Upper lobe of left lung (tissue), 6 donors: Measurements from ENCODE around the gene HNF1A. TPM values are rescaled to one million over a fixed set of nuclear protein-coding genes. Genes with fewer than 3 reads are reported as not detected.

Experiments
- ATAC-seq, 2 donors: fragments of 200-7000 bp; cut with Tn5 transposase; one replicate each; pipeline ENCODE4 v1.9.1; 2022; ENCODE audit warnings: mild to moderate bottlenecking in 2 of 2, moderate library complexity in 2 of 2; ENCODE audit not compliant: low FRiP score in 2 of 2
- DNase-seq, 2 donors: peaks; one replicate each; pipeline ENCODE4 v3.0.0-alpha.2; 2019 to 2020
- H3K27ac ChIP-seq, 4 donors: fragments of 200-600 bp; sonication (generic); one replicate each; pipeline ENCODE4 v1.5.1; 2016 to 2019
- H3K27me3 ChIP-seq, 4 donors: fragments of 200-600 bp; sonication (generic); one replicate each; pipeline ENCODE4 v1.5.1; 2017 to 2019
- H3K36me3 ChIP-seq, 4 donors: fragments of 200-600 bp; sonication (generic); one replicate each; pipeline ENCODE4 v1.5.1; 2016 to 2019
- H3K4me1 ChIP-seq, 4 donors: fragments of 200-600 bp; sonication (generic); one replicate each; pipeline ENCODE4 v1.5.1; 2018 to 2019
- H3K4me3 ChIP-seq, 4 donors: fragments of 200-600 bp; sonication (generic); one replicate each; pipeline ENCODE4 v1.5.1; 2017 to 2019; ENCODE audit warnings: mild to moderate bottlenecking in 2 of 4, moderate library complexity in 1 of 4
- H3K9me3 ChIP-seq, 4 donors: fragments of 200-600 bp; sonication (generic); one replicate each; pipeline ENCODE4 v1.5.1; 2018 to 2019
- EP300 ChIP-seq, 4 donors: sonication (generic); formaldehyde crosslinking; IDR thresholded peaks; one replicate each; pipeline ENCODE4 v1.5.1; 2017; ENCODE audit warnings: antibody characterized with exemption in 4 of 4, control low read depth in 2 of 4
- POLR2A ChIP-seq, 4 donors: fragments of 450-650 bp; IDR thresholded peaks; one replicate each; pipeline ENCODE4 v1.5.1; 2016 to 2017; ENCODE audit warnings: antibody characterized with exemption in 4 of 4, mild to moderate bottlenecking in 2 of 4
- POLR2AphosphoS5 ChIP-seq, 2 donors: sonication (generic); formaldehyde crosslinking; IDR thresholded peaks; one replicate each; pipeline ENCODE4 v1.5.1; 2017; ENCODE audit warnings: antibody characterized with exemption in 2 of 2
- WGBS, 2 donors: methylation state at CpG; one replicate each; pipeline ENCODE4 v1.1.5; 2017 to 2018; 5-methylcytosine and 5-hydroxymethylcytosine counted together
- total RNA-seq, 6 donors: library from RNA; depleted of rRNA in 4 of 6; stranded (reverse); fragments of >200 nt in 4 of 6; gene quantifications; one replicate each; pipeline versions ENCODE4 v1.1.0 to v1.2.1, GENCODE V29; 2016 to 2021
- TF ChIP-seq, protein P1 (sequence below), 6 experiments: fragments of 450-650 bp in 4 of 6; fragments of 200-600 bp in 2 of 6; sonication (generic) in 2 of 6; IDR thresholded peaks; one replicate each; pipeline ENCODE4 v1.5.1; 2016 to 2019; ENCODE audit warnings: antibody characterized with exemption in 6 of 6
- donor health status: DM: no; HTN: no; CAD: no; lungs with moderate emphysema.
- donor health status: DM: no; HTN: yes; CAD: no; lungs with severe emphysema.

The HNF1A gene
- total RNA-seq, 6 donors from 2014 or later = 0.24 to 0.30 TPM; not detected in 4

DNA sequence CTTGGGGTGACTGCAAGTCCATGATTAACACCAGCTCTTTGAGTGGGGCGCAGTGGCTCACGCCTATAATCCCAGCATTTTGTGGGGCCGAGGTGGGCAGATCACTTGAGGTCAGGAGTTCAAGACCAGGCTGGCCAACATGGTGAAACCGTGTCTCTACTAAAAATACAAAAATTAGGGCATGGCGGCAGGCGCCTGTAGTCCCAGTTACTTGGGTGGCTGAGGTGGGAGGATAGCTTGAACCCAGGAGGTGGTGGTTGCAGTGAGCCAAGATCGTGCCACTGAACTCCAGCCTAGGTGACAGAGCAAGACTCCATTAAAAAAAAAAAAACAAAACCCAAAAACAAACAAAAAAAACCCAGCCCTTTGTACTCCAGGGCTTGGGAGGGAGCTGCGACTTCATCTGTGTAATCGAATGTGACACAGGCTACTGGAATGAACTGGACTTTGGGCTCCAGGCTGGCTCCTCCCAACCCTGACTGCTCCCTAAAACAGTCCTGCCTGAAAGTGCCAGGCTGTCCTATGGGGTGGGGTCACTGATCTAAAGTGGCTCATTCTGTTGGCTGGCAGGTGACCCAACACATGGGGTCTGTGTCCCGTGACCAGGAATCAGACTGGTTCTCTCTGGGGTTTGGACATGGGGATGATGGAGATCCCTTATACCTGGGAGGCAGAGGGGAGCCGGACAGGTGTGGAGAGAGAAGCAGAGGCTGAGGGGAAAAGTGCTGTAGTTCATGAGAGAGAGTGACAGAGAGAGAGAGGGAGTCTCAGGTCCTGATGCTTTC is 47.3 kb downstream of the HNF1A start:
- 90 to 95% methylated on average over 11 of the region's 11 CpGs for WGBS, 2 donors
- DNase-seq = no peak

DNA sequence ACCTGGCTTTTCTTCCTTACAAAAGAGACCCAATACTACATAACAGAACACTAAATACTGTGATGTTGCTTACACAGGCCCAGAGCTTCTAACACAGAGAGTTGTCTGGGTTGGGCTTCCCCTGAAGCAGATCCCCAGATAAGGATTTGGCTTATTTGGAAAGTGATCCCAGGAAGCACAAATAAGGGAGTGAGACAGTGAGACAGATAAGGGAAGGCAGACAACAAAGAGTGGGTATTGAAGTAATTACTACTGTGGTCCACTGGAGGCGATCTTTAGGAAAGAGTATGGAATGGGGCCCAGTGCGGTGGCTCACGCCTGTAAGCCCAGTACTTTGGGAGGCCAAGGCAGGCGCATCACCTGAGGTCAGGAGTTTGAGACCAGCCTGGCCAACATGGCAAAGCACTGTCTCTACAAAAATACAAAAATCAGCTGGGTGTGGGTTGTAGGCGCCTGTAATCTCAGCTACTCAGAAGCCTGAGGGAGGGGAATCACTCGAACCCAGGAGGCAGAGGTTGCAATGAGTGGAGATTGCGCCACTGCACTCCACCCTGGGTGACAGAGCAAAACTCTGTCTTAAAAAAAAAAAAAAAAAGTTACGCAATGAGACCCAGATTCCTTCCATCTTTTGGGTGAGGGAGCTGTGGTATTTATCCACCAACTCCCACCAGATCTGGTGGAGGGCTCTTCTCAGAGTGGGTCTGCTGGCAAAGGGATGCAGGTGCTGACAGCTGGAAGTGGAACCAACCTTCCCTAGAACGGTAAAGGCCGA is 48.1 kb downstream of the HNF1A start:
- TF ChIP-seq, protein P1, sequence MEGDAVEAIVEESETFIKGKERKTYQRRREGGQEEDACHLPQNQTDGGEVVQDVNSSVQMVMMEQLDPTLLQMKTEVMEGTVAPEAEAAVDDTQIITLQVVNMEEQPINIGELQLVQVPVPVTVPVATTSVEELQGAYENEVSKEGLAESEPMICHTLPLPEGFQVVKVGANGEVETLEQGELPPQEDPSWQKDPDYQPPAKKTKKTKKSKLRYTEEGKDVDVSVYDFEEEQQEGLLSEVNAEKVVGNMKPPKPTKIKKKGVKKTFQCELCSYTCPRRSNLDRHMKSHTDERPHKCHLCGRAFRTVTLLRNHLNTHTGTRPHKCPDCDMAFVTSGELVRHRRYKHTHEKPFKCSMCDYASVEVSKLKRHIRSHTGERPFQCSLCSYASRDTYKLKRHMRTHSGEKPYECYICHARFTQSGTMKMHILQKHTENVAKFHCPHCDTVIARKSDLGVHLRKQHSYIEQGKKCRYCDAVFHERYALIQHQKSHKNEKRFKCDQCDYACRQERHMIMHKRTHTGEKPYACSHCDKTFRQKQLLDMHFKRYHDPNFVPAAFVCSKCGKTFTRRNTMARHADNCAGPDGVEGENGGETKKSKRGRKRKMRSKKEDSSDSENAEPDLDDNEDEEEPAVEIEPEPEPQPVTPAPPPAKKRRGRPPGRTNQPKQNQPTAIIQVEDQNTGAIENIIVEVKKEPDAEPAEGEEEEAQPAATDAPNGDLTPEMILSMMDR (IDR thresholded peaks at IDR 0.05) = no peak
- Histone ChIP-seq H3K9me3 (no peaks in the 10 kb centered on the region), H3K4me3 (no peak overlapping the region), H3K27ac (no peak overlapping the region), H3K36me3 (no peaks in the 10 kb centered on the region), H3K27me3 (no peaks in the 10 kb centered on the region), H3K4me1 (no peaks in the 10 kb centered on the region)
- WGBS, 2 donors = 79 to 84% methylated on average over 10 of the region's 10 CpGs
- no peak for ATAC-seq
- DNase-seq = peak in 1 of 2 donors; percentile 41

More for the DNA sequence above, 47.3 kb downstream of the HNF1A start:
- Histone ChIP-seq H3K9me3 (no peaks in the 10 kb centered on the region), H3K4me3 (no peak overlapping the region), H3K36me3 (no peaks in the 10 kb centered on the region), H3K27ac (no peak overlapping the region), H3K4me1 (no peaks in the 10 kb centered on the region), H3K27me3 (no peaks in the 10 kb centered on the region)
- TF ChIP-seq POLR2A (IDR thresholded peaks at IDR 0.05) = no peak
- peak in 1 of 2 donors; percentile 17 for ATAC-seq

DNA sequence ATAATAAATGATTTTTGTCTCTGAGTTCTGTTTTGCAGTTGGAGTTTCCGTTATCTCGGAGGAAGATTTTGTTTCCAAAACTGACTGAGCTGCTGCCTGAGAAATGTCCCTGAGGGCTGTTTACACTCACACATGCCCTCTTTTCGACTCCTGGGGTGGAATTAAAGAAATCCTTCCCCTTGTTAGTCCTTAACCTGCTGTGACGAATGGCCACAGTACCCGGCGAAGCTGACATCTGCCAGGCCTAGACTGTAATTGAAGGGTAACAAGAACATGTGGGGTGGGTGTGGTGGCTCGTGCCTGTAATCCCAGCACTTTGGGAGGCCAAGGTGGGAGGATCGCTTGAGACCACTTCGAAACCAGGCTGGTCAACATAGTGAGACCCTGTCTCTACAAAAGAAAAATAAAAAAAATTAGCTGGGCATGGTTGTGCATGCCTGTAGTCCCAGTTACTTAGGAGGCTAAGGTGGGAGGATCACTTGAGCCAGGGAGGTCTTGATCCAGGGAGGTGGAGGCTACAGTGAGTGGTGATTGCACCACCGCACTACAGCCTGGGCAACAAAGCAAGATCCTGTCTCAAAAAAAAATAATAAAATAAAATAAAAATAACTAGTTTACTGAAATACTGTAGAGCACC is 52.4 kb downstream of the HNF1A start:
- TF ChIP-seq POLR2AphosphoS5 (IDR thresholded peaks at IDR 0.05) (no peak), EP300 (IDR thresholded peaks at IDR 0.05) (no peak), POLR2A (IDR thresholded peaks at IDR 0.05) (no peak)
- TF ChIP-seq, protein P1 (IDR thresholded peaks at IDR 0.05) = no peak
- Histone ChIP-seq H3K9me3 (no peaks in the 10 kb centered on the region), H3K4me1 (peaks cover 0 to 5% (median 0%) of the 10 kb centered on the region in 4 donors), H3K4me3 (no peak overlapping the region), H3K27me3 (no peaks in the 10 kb centered on the region), H3K36me3 (no peaks in the 10 kb centered on the region), H3K27ac (no peak overlapping the region)
- DNase-seq = no peak
- WGBS, 2 donors = 77 to 89% methylated on average over 10 of the region's 10 CpGs
- no peak for ATAC-seq

DNA sequence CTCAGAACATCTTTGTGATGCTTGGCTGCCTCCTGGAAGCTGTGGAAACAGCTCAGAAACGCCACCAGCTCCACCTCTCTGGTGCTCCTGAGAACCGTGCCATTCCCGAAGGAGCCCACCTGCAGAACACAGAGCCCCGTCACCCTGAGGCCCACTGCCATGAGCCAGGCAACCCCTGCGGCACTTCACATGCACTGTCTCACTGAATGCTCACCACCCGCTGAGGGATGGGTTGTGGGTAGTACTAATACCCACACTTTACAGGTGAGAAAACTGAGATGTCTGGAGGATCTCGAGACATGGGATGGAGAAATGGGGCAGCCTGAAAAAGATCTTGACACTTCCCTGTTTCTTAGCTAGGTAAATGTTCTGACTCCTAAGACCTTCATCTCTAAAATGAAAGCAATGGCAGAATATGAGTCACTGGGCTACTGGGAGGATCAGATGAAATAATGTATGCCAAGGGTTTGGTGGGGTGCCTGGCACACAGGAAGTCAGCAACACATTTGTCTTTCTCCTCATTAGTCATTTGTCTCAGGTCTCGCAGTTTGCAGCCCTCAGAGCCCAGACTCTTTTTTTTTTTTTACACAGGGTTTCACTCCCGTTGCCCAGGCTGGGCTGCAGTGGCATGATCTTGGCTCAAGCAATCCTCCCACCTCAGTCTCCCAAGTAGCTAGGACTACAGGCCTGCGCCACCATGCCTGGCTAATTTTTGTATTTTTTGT is 55.4 kb downstream of the HNF1A start:
- ATAC-seq = peak in 1 of 2 donors; percentile 47
- Histone ChIP-seq H3K27ac (peak overlapping the region in 1 of 4 donors; percentile 5), H3K4me1 (peaks cover 6 to 17% (median 8%) of the 10 kb centered on the region in 4 donors)

More for the DNA sequence above, 55.4 kb downstream of the HNF1A start:
- H3K36me3 ChIP-seq = no peaks in the 10 kb centered on the region
- no peak overlapping the region for H3K4me3 ChIP-seq
- no peaks in the 10 kb centered on the region for H3K27me3 ChIP-seq
- WGBS, 2 donors = 83 to 84% methylated on average over 10 of the region's 10 CpGs
- DNase-seq = peak; percentile 27 to 35
- no peaks in the 10 kb centered on the region for H3K9me3 ChIP-seq
- TF ChIP-seq POLR2AphosphoS5 (IDR thresholded peaks at IDR 0.05) = no peak
- no peak for TF ChIP-seq EP300 (IDR thresholded peaks at IDR 0.05)
- no peak for TF ChIP-seq POLR2A (IDR thresholded peaks at IDR 0.05)
- TF ChIP-seq, protein P1 (IDR thresholded peaks at IDR 0.05) = no peak
